HepG2 (cell line): ENCODE results near the gene CEP170. TPM values are rescaled to one million over a fixed set of nuclear protein-coding genes. Genes with fewer than 3 reads are reported as not detected.
"Not testable (repeated sequence)": the region's sequence is repeated elsewhere in the genome, so short reads cannot be mapped to it uniquely, and the experiment has no call there.

Experiments used
- ATAC-seq: fragments of 200-7000 bp; cut with Tn5 transposase; 3 replicates; pipeline ENCODE4 v1.9.1; 2020; ENCODE audit warnings: mild to moderate bottlenecking, moderate library complexity
- BruUV-seq: library from RNA; stranded (reverse); fragments of 400-500 nt; replicated peaks from 2 replicates; lab custom pipeline; 2021; lab: Mats Ljungman, UMichigan
- CTCF ChIA-PET: fragments of 300-600 bp; formaldehyde crosslinking; extraction: SDS; loops from one replicate; lab custom pipeline; 2021; ENCODE audit warnings: low total read pairs, inconsistent platforms, low intra/inter-chr PET ratio; lab: Yijun Ruan, JAX
- POLR2A ChIA-PET: fragments of 350-600 bp; sonication (Branson Sonifier 250); formaldehyde crosslinking; loops from one replicate; lab custom pipeline; 2020; ENCODE audit warnings: antibody characterized with exemption, inconsistent platforms; lab: Yijun Ruan, JAX
- DNase-seq: peaks from one replicate; pipeline ENCODE4 v3.0.0-alpha.2; 2015; ENCODE audit warnings: low spot score
- FAIRE-seq: peaks from 3 replicates; lab custom pipeline; 2011; peaks lifted over from hg19 to GRCh38; lab: Jason Lieb, UNC
- H2AFZ ChIP-seq: one replicate; pipeline ENCODE4 v1.6.1; 2011; ENCODE audit warnings: low read length, inconsistent platforms
- H3K27ac ChIP-seq: fragments of 300-600 bp; 3 replicates; pipeline ENCODE4 v1.8.0; 2011; ENCODE audit warnings: mixed run types, mild to moderate bottlenecking, mixed read lengths, low read length, inconsistent platforms; ENCODE audit not compliant: insufficient read depth; ENCODE audit errors: extremely low read length
- H3K27me3 ChIP-seq, 2 experiments: fragments of 200-600 bp in 1 of 2; 2 replicates in 1 of 2; 3 replicates in 1 of 2; pipeline versions ENCODE4 v1.6.0 to v1.8.0; 2011; ENCODE audit warnings: low read length in 2 of 2, mild to moderate bottlenecking in 2 of 2, moderate library complexity in 2 of 2, inconsistent platforms in 1 of 2; ENCODE audit not compliant: insufficient read depth in 2 of 2, control insufficient read depth in 1 of 2
- H3K36me3 ChIP-seq, 2 experiments: fragments of 200-600 bp in 1 of 2; replicated peaks in 1 of 2; 2 replicates in 1 of 2; 3 replicates in 1 of 2; pipeline versions ENCODE4 v1.5.1 to v1.8.0; 2011; ENCODE audit warnings: low read length in 2 of 2, inconsistent platforms in 1 of 2; ENCODE audit not compliant: insufficient read depth in 2 of 2, control insufficient read depth in 1 of 2
- H3K4me1 ChIP-seq: 2 replicates; pipeline ENCODE4 v1.5.1; 2012; ENCODE audit warnings: low read length, inconsistent platforms; ENCODE audit not compliant: insufficient read depth
- H3K4me2 ChIP-seq: 2 replicates; pipeline ENCODE4 v1.6.0; 2011; ENCODE audit warnings: low read depth, low read length, inconsistent platforms
- H3K4me3 ChIP-seq, 3 experiments: fragments of 200-600 bp in 1 of 3; sonication (generic), shearing (Covaris generic) in 1 of 3; replicated peaks in 1 of 3; 2 replicates each; pipeline ENCODE4 v1.5.1; 2011 to 2016; ENCODE audit warnings: low read length in 3 of 3, inconsistent platforms in 2 of 3, low read depth in 2 of 3, mild to moderate bottlenecking in 2 of 3, control low read depth in 1 of 3, mixed read lengths in 1 of 3; ENCODE audit not compliant: insufficient read depth in 1 of 3
- H3K79me2 ChIP-seq: one replicate; pipeline ENCODE4 v1.6.1; 2011; ENCODE audit warnings: low read length, inconsistent platforms; ENCODE audit not compliant: insufficient read depth
- H3K9ac ChIP-seq: 2 replicates; pipeline ENCODE4 v1.6.0; 2011; ENCODE audit warnings: mild to moderate bottlenecking, low read depth, low read length, inconsistent platforms; ENCODE audit not compliant: insufficient read depth
- H3K9me3 ChIP-seq: 2 replicates; pipeline ENCODE4 v1.5.1; 2012; ENCODE audit warnings: mild to moderate bottlenecking, low read length
- H4K20me1 ChIP-seq: 2 replicates; pipeline ENCODE4 v1.6.0; 2011; ENCODE audit warnings: inconsistent platforms, mild to moderate bottlenecking, low read length, moderate library complexity; ENCODE audit not compliant: insufficient read depth
- ATF4 ChIP-seq, 2 experiments: fragments of 450-650 bp in 1 of 2; sonication (generic) in 1 of 2; formaldehyde crosslinking; IDR thresholded peaks; 2 replicates each; pipeline versions ENCODE4 v1.5.0 to v1.8.0; 2020 to 2022; ENCODE audit warnings: mild to moderate bottlenecking in 1 of 2, missing genetic modification reagents in 1 of 2
- ATF7 ChIP-seq, 2 experiments: fragments of 450-650 bp in 1 of 2; sonication (generic) in 1 of 2; formaldehyde crosslinking in 1 of 2; IDR thresholded peaks; 2 replicates each; pipeline versions ENCODE4 v1.4.0 to v1.6.1; 2016 to 2020; ENCODE audit warnings: antibody characterized with exemption in 1 of 2, mild to moderate bottlenecking in 1 of 2, missing genetic modification reagents in 1 of 2
- CEBPB ChIP-seq: IDR thresholded peaks from 2 replicates; pipeline ENCODE4 v1.6.1; 2011; ENCODE audit warnings: low read depth, low read length, improper control_type of control experiment, borderline replicate concordance
- FOXM1 ChIP-seq: sonication (generic); formaldehyde crosslinking; IDR thresholded peaks from 2 replicates; pipeline ENCODE4 v1.5.0; 2020; ENCODE audit warnings: missing genetic modification reagents
- SALL1 ChIP-seq: sonication (generic); formaldehyde crosslinking; IDR thresholded peaks from 2 replicates; pipeline ENCODE4 v1.8.0; 2022; ENCODE audit warnings: mild to moderate bottlenecking, missing genetic modification reagents
- SMAD9 ChIP-seq: sonication (generic); formaldehyde crosslinking; IDR thresholded peaks from 2 replicates; pipeline ENCODE4 v1.5.1; 2020; ENCODE audit warnings: mild to moderate bottlenecking, missing genetic modification reagents
- SRSF1 ChIP-seq: fragments of 200-400 bp; formaldehyde crosslinking; optimal IDR thresholded peaks from 2 replicates; pipeline ENCODE3; 2017; ENCODE audit warnings: mild to moderate bottlenecking, low read depth, low read length, moderate library complexity
- STAT5B ChIP-seq: sonication (generic); formaldehyde crosslinking; IDR thresholded peaks from 2 replicates; pipeline ENCODE4 v1.4.0; 2020; ENCODE audit warnings: missing genetic modification reagents
- ZNF232 ChIP-seq: sonication (generic); formaldehyde crosslinking; IDR thresholded peaks from 2 replicates; pipeline ENCODE4 v1.4.0; 2020; ENCODE audit warnings: missing genetic modification reagents, borderline replicate concordance
- ZNF326 ChIP-seq: sonication (generic); formaldehyde crosslinking; IDR thresholded peaks from 2 replicates; pipeline ENCODE4 v1.4.0; 2020; ENCODE audit warnings: missing genetic modification reagents, borderline replicate concordance
- ZNF740 ChIP-seq: sonication (generic); formaldehyde crosslinking; IDR thresholded peaks from 2 replicates; pipeline ENCODE4 v1.4.0; 2020; ENCODE audit warnings: missing genetic modification reagents
- WGBS: methylation state at CpG from one replicate; pipeline ENCODE4 v1.1.6; 2017; ENCODE audit warnings: low lambda C conversion rate; 5-methylcytosine and 5-hydroxymethylcytosine counted together
- in situ Hi-C: cut with HindIII; loops from 2 replicates; pipeline ENCODE4 v1.10.0; 2017; ENCODE audit warnings: low pct_unique_long_range_greater_than_20kb; ENCODE audit not compliant: extremely low pct_ligation_motif_present
- intact Hi-C: fragments of 100-400 bp; cut with micrococcal nuclease; formaldehyde crosslinking; loops from one replicate; pipeline ENCODE4 v1.10.0; 2022; ENCODE audit not compliant: unreplicated experiment
- polyA plus RNA-seq, 8 experiments: library from polyadenylated mRNA; depleted of rRNA in 3 of 8; stranded (reverse) in 7 of 8; unstranded in 1 of 8; fragments of >200 nt; fragmentation: Illumina TruSeq in 4 of 8; extraction: Trizol in 4 of 8; gene quantifications; 2 replicates each; pipeline versions ENCODE4 v1.2.1 to v1.2.3, GENCODE V29; 2011 to 2016; ENCODE audit warnings: low read depth in 4 of 8, missing spikeins in 1 of 8, mixed read lengths in 1 of 8; ENCODE audit not compliant: insufficient read depth in 1 of 8
- total RNA-seq, 5 experiments: library from RNA; depleted of rRNA; stranded (reverse); fragments of >200 nt; fragmentation: Illumina TruSeq; extraction: Trizol; gene quantifications; 2 replicates each; pipeline ENCODE4 v1.2.3, GENCODE V29; 2016; ENCODE audit warnings: low read depth in 1 of 5

Gene CEP170
- total and polyA plus RNA-seq, 2 of the 13 experiments (the other 11 are each of a cell fraction or from before 2014, with no cell fraction given): 23.0 to 28.6 TPM

GRCh38 chr1:243213045-243213787, 41.9 kb downstream of the CEP170 start:
- H3K27ac ChIP-seq: no peak overlapping the region
- H3K36me3 ChIP-seq: peaks cover 0 to 3% of the 10 kb centered on the region in 2 experiments; a peak in 2 of 5 replicates
- no peaks in the 10 kb centered on the region for H4K20me1 ChIP-seq
- in situ Hi-C loops: no loop called here
- no peak overlapping the region for H3K9ac ChIP-seq
- H3K4me2 ChIP-seq: no peak overlapping the region
- H3K4me1 ChIP-seq: no peaks in the 10 kb centered on the region
- DNase-seq: no peak
- no peaks in the 10 kb centered on the region for H3K79me2 ChIP-seq
- 96% methylated on average over 4 of the region's 4 CpGs for whole genome bisulfite sequencing
- no peaks in the 10 kb centered on the region for H3K27me3 ChIP-seq
- TF ChIP-seq ZNF232 (CRISPR knock-in tag) (no peak), SALL1 (CRISPR knock-in tag) (no peak), ATF4 (CRISPR knock-in tag; IDR thresholded peaks at IDR 0.05) (peak in 1 of 2 experiments; percentile 64; a peak in 2 of 4 replicates), SMAD9 (CRISPR knock-in tag) (no peak), ZNF740 (CRISPR knock-in tag) (no peak), CEBPB (peak; percentile 69), ZNF326 (CRISPR knock-in tag) (no peak), STAT5B (CRISPR knock-in tag) (no peak), ATF7 (IDR thresholded peaks at IDR 0.05) (peak; percentile 45; the same call in 1 of the 2 replicates), ATF7 (CRISPR knock-in tag; IDR thresholded peaks at IDR 0.05) (no peak), SRSF1 (no peak), FOXM1 (CRISPR knock-in tag) (no peak)
- TF ChIP-seq, all 625 proteins: peak for 3
- Histone ChIP-seq H3K9me3 (no peaks in the 10 kb centered on the region), H3K4me3 (no peak overlapping the region), H2AFZ (no peak overlapping the region)
- intact Hi-C loops: no loop called here
- ATAC-seq (no peak), FAIRE-seq (no peak)
- POLR2A ChIA-PET: no interaction called here
- no TSS peak for BruUV-seq
- CTCF ChIA-PET: no interaction called here

- H3K4me3 ChIP-seq, H3K9me3 ChIP-seq, H3K27me3 ChIP-seq, H2AFZ ChIP-seq, POLR2A ChIA-PET, intact Hi-C loops, H3K36me3 ChIP-seq, H3K27ac ChIP-seq, FAIRE-seq, DNase-seq, BruUV-seq, H3K4me1 ChIP-seq, ATAC-seq, H3K79me2 ChIP-seq, H3K9ac ChIP-seq, CTCF ChIA-PET, H3K4me2 ChIP-seq, H4K20me1 ChIP-seq, in situ Hi-C loops: not testable (repeated sequence)
- WGBS: 100% methylated on average over 3 of the region's 3 CpGs
Observed at GRCh38 chr1:243211984-243212383, 43.1 kb downstream of the CEP170 start.
